Chondrocyte (in vitro differentiated cells): Measurements from ENCODE around the gene RUNX3. TPM values are rescaled to one million over a fixed set of nuclear protein-coding genes. Genes with fewer than 3 reads are reported as not detected.
A peak's percentile ranks its signal among the peaks of the same experiment; 100 is the strongest.

Experiments
- DNase-seq: peaks from one replicate; pipeline ENCODE4 v3.0.0; 2021; ENCODE audit warnings: mixed read lengths, low spot score
- H3K27ac Mint-ChIP-seq: one replicate; pipeline ENCODE4 v1.8.0; 2021; ENCODE audit warnings: mild to moderate bottlenecking, moderate library complexity, mixed read lengths; ENCODE audit not compliant: unreplicated experiment
- H3K27me3 Mint-ChIP-seq: 2 replicates; pipeline ENCODE4 v1.8.0; 2021; ENCODE audit warnings: low read depth, mixed read lengths
- H3K36me3 Mint-ChIP-seq: 2 replicates; pipeline ENCODE4 v1.8.0; 2021; ENCODE audit warnings: low read depth, mixed read lengths
- H3K4me1 Mint-ChIP-seq: 2 replicates; pipeline ENCODE4 v1.8.0; 2021; ENCODE audit warnings: low read depth, mild to moderate bottlenecking, mixed read lengths
- H3K4me3 Mint-ChIP-seq: one replicate; pipeline ENCODE4 v1.8.0; 2021; ENCODE audit warnings: mild to moderate bottlenecking, moderate library complexity, mixed read lengths; ENCODE audit not compliant: unreplicated experiment
- H3K9me3 Mint-ChIP-seq: 2 replicates; pipeline ENCODE4 v1.8.0; 2021; ENCODE audit warnings: low read depth, mixed read lengths
- CTCF ChIP-seq: fragments of 200-600 bp; sonication (generic); IDR thresholded peaks from 2 replicates; pipeline ENCODE4 v1.5.0; 2021; ENCODE audit warnings: antibody characterized with exemption, mild to moderate bottlenecking, moderate library complexity
- total RNA-seq: library from RNA; stranded (reverse); gene quantifications from 3 replicates; pipeline ENCODE4 v1.2.1, GENCODE V29; 2021

The RUNX3 gene
- total RNA-seq, 1 donor from 2014 or later, result 1.8 TPM

GRCh38 chr1:24925082-24925779 lies 4.8 kb downstream of the RUNX3 start:
- no peak for TF ChIP-seq CTCF
- Mint-ChIP-seq H3K27ac (peak overlapping the region; percentile 54), H3K27me3 (peaks cover 37% of the 10 kb centered on the region), H3K9me3 (no peaks in the 10 kb centered on the region), H3K4me1 (peaks cover 10% of the 10 kb centered on the region), H3K36me3 (peaks cover 3% of the 10 kb centered on the region), H3K4me3 (no peak overlapping the region)
- no peak for DNase-seq

- H3K27ac Mint-ChIP-seq, result no peak overlapping the region
- peaks cover 18% of the 10 kb centered on the region for H3K4me1 Mint-ChIP-seq
- H3K4me3 Mint-ChIP-seq, result no peak overlapping the region
- TF ChIP-seq CTCF, result no peak
- peaks cover 3% of the 10 kb centered on the region for H3K36me3 Mint-ChIP-seq
- H3K9me3 Mint-ChIP-seq, result no peaks in the 10 kb centered on the region
- H3K27me3 Mint-ChIP-seq, result peaks cover 31% of the 10 kb centered on the region
- no peak for DNase-seq
These were observed 6.5 kb downstream of the RUNX3 start for GRCh38 chr1:24923485-24924113.

GRCh38 chr1:24921938-24922662 lies 8.0 kb downstream of the RUNX3 start:
- peaks cover 19% of the 10 kb centered on the region for H3K27me3 Mint-ChIP-seq
- DNase-seq, result no peak
- H3K4me1 Mint-ChIP-seq, result peaks cover 15% of the 10 kb centered on the region
- no peak overlapping the region for H3K27ac Mint-ChIP-seq
- H3K36me3 Mint-ChIP-seq, result peaks cover 1% of the 10 kb centered on the region
- no peak for TF ChIP-seq CTCF
- no peak overlapping the region for H3K4me3 Mint-ChIP-seq
- H3K9me3 Mint-ChIP-seq, result no peaks in the 10 kb centered on the region

- Mint-ChIP-seq H3K9me3 (no peaks in the 10 kb centered on the region), H3K27me3 (peaks cover 18% of the 10 kb centered on the region), H3K36me3 (peaks cover 1% of the 10 kb centered on the region), H3K4me1 (peaks cover 14% of the 10 kb centered on the region), H3K27ac (no peak overlapping the region), H3K4me3 (no peak overlapping the region)
- TF ChIP-seq CTCF, result no peak
- DNase-seq, result no peak
These were observed 8.7 kb downstream of the RUNX3 start for GRCh38 chr1:24921412-24921811.

GRCh38 chr1:24920533-24920925 lies 9.5 kb downstream of the RUNX3 start:
- no peak for TF ChIP-seq CTCF
- H3K36me3 Mint-ChIP-seq, result peaks cover 1% of the 10 kb centered on the region
- H3K27ac Mint-ChIP-seq, result no peak overlapping the region
- no peak overlapping the region for H3K4me3 Mint-ChIP-seq
- H3K9me3 Mint-ChIP-seq, result no peaks in the 10 kb centered on the region
- H3K27me3 Mint-ChIP-seq, result peaks cover 9% of the 10 kb centered on the region
- peaks cover 10% of the 10 kb centered on the region for H3K4me1 Mint-ChIP-seq
- DNase-seq, result no peak
